ENCODE measurements around the gene NEDD4L. TPM values are rescaled to one million over a fixed set of nuclear protein-coding genes. Genes with fewer than 3 reads are reported as not detected.

Gene NEDD4L
- total and polyA plus RNA-seq, 2 donors, result 15.1 to 56.9 TPM

GRCh38 chr18:58051765-58052460, 7.9 kb downstream of the NEDD4L start:
- Histone ChIP-seq H3K4me3 (ENCODE audit: low read depth, low read length) (no peak overlapping the region), H3K36me3 (ENCODE audit: insufficient read depth) (no peaks in the 10 kb centered on the region), H3K4me1 (ENCODE audit: insufficient read depth) (no peaks in the 10 kb centered on the region), H3K27ac (ENCODE audit: low read depth) (no peak overlapping the region)
- DNase-seq (ENCODE audit: extremely low spot score), result no peak
- WGBS, result 65% methylated on average over 4 of the region's 4 CpGs

GRCh38 chr18:58052960-58053359, 8.9 kb downstream of the NEDD4L start:
- peaks cover 3% of the 10 kb centered on the region for H3K4me1 ChIP-seq (ENCODE audit: insufficient read depth)
- 68% methylated on average over 3 of the region's 3 CpGs for WGBS
- no peak for DNase-seq (ENCODE audit: extremely low spot score)

DNA sequence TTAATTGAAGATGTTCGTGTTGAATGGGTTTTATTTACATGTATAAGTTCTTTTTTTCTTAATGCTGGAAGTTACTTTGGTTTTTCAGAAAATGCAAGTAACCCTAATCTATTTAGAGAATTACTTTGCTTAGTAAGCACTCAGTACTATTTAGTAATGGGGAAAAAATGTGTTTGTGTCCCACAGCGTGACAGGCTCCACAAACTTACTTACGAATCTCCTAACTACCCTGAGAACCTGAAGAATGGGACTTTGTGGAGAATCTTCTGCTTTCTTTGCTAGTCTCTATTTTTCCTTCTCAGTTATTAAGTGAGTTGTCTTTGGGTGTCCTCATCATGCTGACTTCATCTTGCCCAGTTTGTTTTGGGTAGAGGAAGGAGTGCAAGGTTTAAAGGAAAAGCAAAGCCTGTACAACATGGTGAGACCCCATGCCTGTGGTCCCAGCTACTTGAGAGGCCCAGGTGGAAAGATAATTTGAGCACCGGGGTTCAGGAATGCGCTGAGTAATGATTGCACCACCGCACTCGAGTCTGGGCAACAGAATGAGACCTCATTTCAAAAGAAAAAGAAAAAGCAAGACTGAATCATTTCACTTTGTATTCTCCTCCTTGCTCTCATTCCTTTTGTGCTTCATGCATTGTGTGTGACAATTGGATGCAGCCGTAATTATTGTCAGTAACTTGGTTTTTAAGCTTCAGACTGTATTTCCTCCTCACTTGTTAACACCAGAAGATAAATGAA, 10.2 kb downstream of the NEDD4L start:
- Histone ChIP-seq H3K4me1 (ENCODE audit: insufficient read depth) (peaks cover 3% of the 10 kb centered on the region), H3K36me3 (ENCODE audit: insufficient read depth) (no peaks in the 10 kb centered on the region), H3K4me3 (ENCODE audit: low read depth, low read length) (no peak overlapping the region), H3K27ac (ENCODE audit: low read depth) (no peak overlapping the region)
- 69% methylated on average over 8 of the region's 8 CpGs for WGBS
- no peak for DNase-seq (ENCODE audit: extremely low spot score)

More at GRCh38 chr18:58052960-58053359, 8.9 kb downstream of the NEDD4L start:
- Histone ChIP-seq H3K36me3 (ENCODE audit: insufficient read depth) (no peaks in the 10 kb centered on the region), H3K27ac (ENCODE audit: low read depth) (no peak overlapping the region), H3K4me3 (ENCODE audit: low read depth, low read length) (no peak overlapping the region)

DNA sequence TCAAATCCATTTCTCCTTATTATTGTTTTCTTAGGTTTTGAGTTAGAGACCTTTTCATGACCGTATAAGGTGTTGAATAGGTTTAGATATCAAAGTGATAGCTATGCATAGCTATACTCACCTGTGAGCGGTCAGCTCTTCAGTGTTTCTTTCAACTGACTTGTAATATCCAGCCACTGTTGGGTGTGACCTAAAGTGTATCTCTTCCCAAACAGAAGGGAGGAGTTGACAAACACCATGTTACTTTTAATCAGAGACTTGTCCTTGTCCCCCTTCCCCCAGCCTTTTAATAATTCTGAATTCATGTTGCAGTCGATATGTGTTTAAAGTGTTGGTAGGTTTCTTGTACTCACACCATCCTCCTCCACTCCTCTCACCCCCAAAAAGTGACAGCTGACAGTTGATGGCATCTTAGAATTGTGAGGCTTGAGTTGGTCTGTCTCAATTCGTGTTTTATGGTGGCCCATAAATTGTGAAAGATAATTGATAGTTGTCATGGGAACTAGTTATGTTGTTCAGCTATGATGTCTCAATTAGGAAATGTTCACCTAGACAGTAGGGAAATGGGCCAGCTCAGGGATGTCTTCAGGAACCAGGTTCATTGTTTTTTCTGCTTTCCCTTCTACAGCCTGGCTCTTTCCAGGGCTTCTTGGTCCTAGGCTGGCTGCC, 12.0 kb downstream of the NEDD4L start:
- Histone ChIP-seq H3K4me3 (ENCODE audit: low read depth, low read length) (no peak overlapping the region), H3K4me1 (ENCODE audit: insufficient read depth) (peaks cover 3% of the 10 kb centered on the region), H3K36me3 (ENCODE audit: insufficient read depth) (no peaks in the 10 kb centered on the region), H3K27ac (ENCODE audit: low read depth) (no peak overlapping the region)
- WGBS, result 91% methylated on average over 4 of the region's 4 CpGs
- DNase-seq (ENCODE audit: extremely low spot score), result no peak

GRCh38 chr18:58056852-58057251, 12.8 kb downstream of the NEDD4L start:
- DNase-seq (ENCODE audit: extremely low spot score), result no peak
- H3K4me3 ChIP-seq (ENCODE audit: low read depth, low read length), result no peak overlapping the region
- WGBS, result 87% methylated on average over 5 of the region's 5 CpGs
- H3K4me1 ChIP-seq (ENCODE audit: insufficient read depth), result peaks cover 3% of the 10 kb centered on the region
- no peak overlapping the region for H3K27ac ChIP-seq (ENCODE audit: low read depth)
- H3K36me3 ChIP-seq (ENCODE audit: insufficient read depth), result no peaks in the 10 kb centered on the region

DNA sequence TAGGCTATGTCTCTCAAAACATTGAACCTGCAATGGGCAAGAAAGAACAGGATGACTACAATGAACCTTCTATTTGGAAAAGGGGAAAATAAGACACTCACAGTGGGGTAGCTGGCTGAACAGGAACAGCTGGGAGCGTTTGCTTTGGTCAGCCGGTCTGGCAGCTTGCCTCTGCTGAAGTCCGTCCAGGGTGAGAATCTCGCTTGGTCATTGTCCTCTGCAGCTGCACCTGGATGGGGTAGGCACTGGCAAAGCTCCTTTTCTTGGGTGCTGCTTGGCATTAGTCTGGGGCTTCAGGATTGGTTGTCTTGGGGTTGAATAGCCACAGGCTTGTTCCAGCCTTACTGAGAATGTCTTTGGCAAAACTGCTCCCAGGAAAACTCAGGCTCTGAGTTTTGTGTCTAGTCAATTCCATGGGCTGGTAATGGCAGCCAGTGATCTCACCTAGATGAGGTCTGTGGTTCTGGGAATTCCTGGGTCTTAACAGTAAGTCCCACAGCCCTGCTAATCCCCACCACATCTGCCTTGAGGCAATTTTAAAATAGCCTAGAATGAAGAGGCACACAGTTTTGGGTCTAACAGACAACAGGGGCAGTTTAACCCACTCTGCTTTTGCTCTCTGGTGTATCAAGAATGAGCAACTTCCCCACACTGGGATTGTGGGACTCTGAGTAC, 13.4 kb downstream of the NEDD4L start:
- WGBS, result 50% methylated on average over 4 of the region's 4 CpGs
- peaks cover 3% of the 10 kb centered on the region for H3K4me1 ChIP-seq (ENCODE audit: insufficient read depth)
- DNase-seq (ENCODE audit: extremely low spot score), result no peak
- no peaks in the 10 kb centered on the region for H3K36me3 ChIP-seq (ENCODE audit: insufficient read depth)
- no peak overlapping the region for H3K4me3 ChIP-seq (ENCODE audit: low read depth, low read length)
- H3K27ac ChIP-seq (ENCODE audit: low read depth), result no peak overlapping the region

- H3K4me1 ChIP-seq (ENCODE audit: insufficient read depth), result peaks cover 3% of the 10 kb centered on the region
- no peaks in the 10 kb centered on the region for H3K36me3 ChIP-seq (ENCODE audit: insufficient read depth)
- no peak for DNase-seq (ENCODE audit: extremely low spot score)
- 90% methylated on average over 3 of the region's 3 CpGs for WGBS
- no peak overlapping the region for H3K27ac ChIP-seq (ENCODE audit: low read depth)
- H3K4me3 ChIP-seq (ENCODE audit: low read depth, low read length), result no peak overlapping the region
Measured at GRCh38 chr18:58058720-58059119, 14.7 kb downstream of the NEDD4L start.

DNA sequence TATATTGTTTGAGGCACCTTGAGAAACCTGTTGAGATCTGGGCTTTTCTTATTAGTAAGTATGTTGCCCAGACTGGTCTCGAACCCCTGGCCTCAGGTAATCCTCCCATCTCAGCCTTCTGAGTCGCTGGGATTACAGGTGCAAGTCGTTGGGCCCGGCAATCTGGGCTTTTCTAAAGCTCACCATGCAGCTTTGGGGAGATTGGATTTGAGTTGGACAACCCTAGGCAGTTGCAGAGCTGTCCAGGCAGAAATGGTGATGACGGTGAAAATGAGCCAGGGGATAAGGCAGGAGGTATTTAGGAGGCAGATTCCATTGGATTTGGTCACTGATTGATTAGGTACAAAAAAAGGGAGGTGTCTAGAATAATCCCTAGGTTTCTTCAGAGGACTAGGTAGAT, 16.2 kb downstream of the NEDD4L start:
- no peak overlapping the region for H3K4me3 ChIP-seq (ENCODE audit: low read depth, low read length)
- DNase-seq (ENCODE audit: extremely low spot score), result no peak
- no peak overlapping the region for H3K27ac ChIP-seq (ENCODE audit: low read depth)
- H3K4me1 ChIP-seq (ENCODE audit: insufficient read depth), result peaks cover 3% of the 10 kb centered on the region
- 86% methylated on average over 5 of the region's 5 CpGs for WGBS
- no peaks in the 10 kb centered on the region for H3K36me3 ChIP-seq (ENCODE audit: insufficient read depth)

GRCh38 chr18:58061349-58061748, 17.3 kb downstream of the NEDD4L start:
- Histone ChIP-seq H3K36me3 (ENCODE audit: insufficient read depth) (no peaks in the 10 kb centered on the region), H3K4me1 (ENCODE audit: insufficient read depth) (peaks cover 3% of the 10 kb centered on the region), H3K27ac (ENCODE audit: low read depth) (no peak overlapping the region), H3K4me3 (ENCODE audit: low read depth, low read length) (no peak overlapping the region)
- WGBS, result 57% methylated on average over 3 of the region's 3 CpGs
- DNase-seq (ENCODE audit: extremely low spot score), result no peak

GRCh38 chr18:58064406-58064998, 20.5 kb downstream of the NEDD4L start:
- Histone ChIP-seq H3K27ac (ENCODE audit: low read depth) (no peak overlapping the region), H3K36me3 (ENCODE audit: insufficient read depth) (no peaks in the 10 kb centered on the region), H3K4me1 (ENCODE audit: insufficient read depth) (no peaks in the 10 kb centered on the region), H3K4me3 (ENCODE audit: low read depth, low read length) (no peak overlapping the region)
- no peak for DNase-seq (ENCODE audit: extremely low spot score)
- WGBS, result 65% methylated on average over 10 of the region's 10 CpGs

GRCh38 chr18:58065956-58066355, 21.9 kb downstream of the NEDD4L start:
- no peaks in the 10 kb centered on the region for H3K4me1 ChIP-seq (ENCODE audit: insufficient read depth)
- no peak for DNase-seq (ENCODE audit: extremely low spot score)
- H3K4me3 ChIP-seq (ENCODE audit: low read depth, low read length), result no peak overlapping the region
- WGBS, result 90% methylated on average over 3 of the region's 3 CpGs
- no peaks in the 10 kb centered on the region for H3K36me3 ChIP-seq (ENCODE audit: insufficient read depth)
- H3K27ac ChIP-seq (ENCODE audit: low read depth), result no peak overlapping the region

DNA sequence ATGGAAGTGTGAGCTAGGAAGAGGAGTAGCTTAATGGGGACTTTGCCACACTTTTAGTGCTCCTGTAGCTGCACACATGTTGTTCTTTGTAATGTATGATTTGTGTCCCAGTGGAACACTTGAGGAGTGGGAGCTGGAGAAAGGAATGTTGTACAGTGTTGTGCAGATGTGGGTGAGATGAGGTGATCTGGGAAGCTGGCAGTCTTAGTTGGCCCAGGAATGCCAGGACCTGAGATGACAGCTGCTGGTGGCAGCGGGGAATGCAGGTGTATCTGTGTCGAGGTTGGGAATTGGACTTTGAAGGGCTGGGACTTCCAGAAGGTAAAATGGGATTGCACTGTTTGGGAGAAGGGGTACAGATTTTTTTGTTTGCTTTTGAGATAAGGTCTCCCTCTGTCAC, 23.6 kb downstream of the NEDD4L start:
- WGBS, result 98% methylated on average over 2 of the region's 2 CpGs
- Histone ChIP-seq H3K4me3 (ENCODE audit: low read depth, low read length) (no peak overlapping the region), H3K36me3 (ENCODE audit: insufficient read depth) (no peaks in the 10 kb centered on the region), H3K27ac (ENCODE audit: low read depth) (no peak overlapping the region), H3K4me1 (ENCODE audit: insufficient read depth) (no peaks in the 10 kb centered on the region)
- no peak for DNase-seq (ENCODE audit: extremely low spot score)

- DNase-seq (ENCODE audit: extremely low spot score), result no peak
- Histone ChIP-seq H3K4me1 (ENCODE audit: insufficient read depth) (no peaks in the 10 kb centered on the region), H3K4me3 (ENCODE audit: low read depth, low read length) (no peak overlapping the region), H3K27ac (ENCODE audit: low read depth) (no peak overlapping the region), H3K36me3 (ENCODE audit: insufficient read depth) (no peaks in the 10 kb centered on the region)
Measured at GRCh38 chr18:58069099-58069498, 25.1 kb downstream of the NEDD4L start.
